Astrocyte of the cerebellum (primary cell): ENCODE measurements around the gene RHNO1.

Experiments used
- DNase-seq: peaks from one replicate; pipeline ENCODE4 v3.0.0-alpha.2; 2011; ENCODE audit warnings: low read depth
- H3K4me3 ChIP-seq: 2 replicates; pipeline ENCODE4 v1.5.1; 2011; ENCODE audit warnings: mild to moderate bottlenecking, low read depth, low read length, moderate library complexity
- in situ Hi-C: cut with HindIII; loops from 2 replicates; pipeline ENCODE4 v1.10.0; 2017; ENCODE audit warnings: low sequenced_read_pairs
- TF ChIP-seq, protein P1 (sequence below): IDR thresholded peaks from 2 replicates; pipeline ENCODE4 v1.5.1; 2012; ENCODE audit warnings: low read length, low read depth, moderate library complexity, mild to moderate bottlenecking; ENCODE audit errors: missing control alignments

The RHNO1 gene

DNA sequence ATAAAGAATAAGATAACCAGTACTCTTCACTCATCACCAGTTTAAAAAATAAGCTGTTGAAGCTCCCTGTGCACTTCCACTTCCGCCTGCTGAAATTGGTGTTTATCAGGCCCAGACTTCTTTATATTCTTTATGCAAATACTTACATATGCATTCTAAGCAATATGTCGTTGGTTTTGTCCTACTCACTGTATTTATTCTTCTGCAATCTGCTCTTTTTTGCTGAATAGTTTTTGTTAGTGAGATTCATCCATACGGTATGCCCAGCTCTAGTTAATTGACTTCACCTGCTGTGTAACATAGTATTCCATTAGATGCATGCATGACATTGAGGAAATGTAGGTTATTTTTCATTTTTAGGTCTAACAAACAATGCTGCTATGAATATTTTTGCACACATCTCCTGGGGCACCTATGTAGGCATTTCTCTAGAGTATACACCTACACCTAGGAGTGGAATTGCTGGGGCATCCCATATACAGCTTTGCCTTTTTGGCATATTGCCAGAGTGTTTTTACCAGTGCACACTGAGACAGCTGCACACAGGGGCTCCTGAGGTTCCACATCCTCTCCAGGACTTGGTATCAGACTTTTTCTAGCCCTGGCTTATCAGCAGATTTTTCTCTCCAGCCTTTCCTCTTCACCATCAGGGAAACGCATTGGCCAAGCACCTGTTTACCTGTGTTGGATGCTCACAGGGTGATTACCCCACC, 41.2 kb upstream of the RHNO1 start:
- in situ Hi-C loops, result no loop called here
- no peak for DNase-seq
- TF ChIP-seq, protein P1, sequence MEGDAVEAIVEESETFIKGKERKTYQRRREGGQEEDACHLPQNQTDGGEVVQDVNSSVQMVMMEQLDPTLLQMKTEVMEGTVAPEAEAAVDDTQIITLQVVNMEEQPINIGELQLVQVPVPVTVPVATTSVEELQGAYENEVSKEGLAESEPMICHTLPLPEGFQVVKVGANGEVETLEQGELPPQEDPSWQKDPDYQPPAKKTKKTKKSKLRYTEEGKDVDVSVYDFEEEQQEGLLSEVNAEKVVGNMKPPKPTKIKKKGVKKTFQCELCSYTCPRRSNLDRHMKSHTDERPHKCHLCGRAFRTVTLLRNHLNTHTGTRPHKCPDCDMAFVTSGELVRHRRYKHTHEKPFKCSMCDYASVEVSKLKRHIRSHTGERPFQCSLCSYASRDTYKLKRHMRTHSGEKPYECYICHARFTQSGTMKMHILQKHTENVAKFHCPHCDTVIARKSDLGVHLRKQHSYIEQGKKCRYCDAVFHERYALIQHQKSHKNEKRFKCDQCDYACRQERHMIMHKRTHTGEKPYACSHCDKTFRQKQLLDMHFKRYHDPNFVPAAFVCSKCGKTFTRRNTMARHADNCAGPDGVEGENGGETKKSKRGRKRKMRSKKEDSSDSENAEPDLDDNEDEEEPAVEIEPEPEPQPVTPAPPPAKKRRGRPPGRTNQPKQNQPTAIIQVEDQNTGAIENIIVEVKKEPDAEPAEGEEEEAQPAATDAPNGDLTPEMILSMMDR, result no peak
- H3K4me3 ChIP-seq, result no peak overlapping the region

DNA sequence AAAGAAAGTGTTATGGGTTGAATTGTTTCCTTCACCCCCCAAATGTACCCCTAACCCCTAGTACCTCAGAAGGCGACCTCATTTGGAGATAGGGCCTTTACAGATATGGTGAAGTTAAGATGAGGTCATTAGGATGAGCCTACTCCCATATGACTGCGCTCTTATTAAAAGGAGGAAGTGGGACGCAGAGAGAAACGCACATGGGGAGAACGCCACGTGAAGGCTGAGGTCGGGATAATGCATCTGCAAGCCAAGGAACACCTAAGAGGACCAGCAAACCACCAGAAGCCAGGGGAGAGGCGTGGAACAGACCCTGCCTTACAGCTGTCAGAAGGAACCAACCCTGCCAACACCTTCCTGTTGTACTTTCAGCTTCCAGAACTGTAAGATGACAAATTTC, 40.4 kb upstream of the RHNO1 start:
- no peak for DNase-seq
- TF ChIP-seq, protein P1, result no peak

DNA sequence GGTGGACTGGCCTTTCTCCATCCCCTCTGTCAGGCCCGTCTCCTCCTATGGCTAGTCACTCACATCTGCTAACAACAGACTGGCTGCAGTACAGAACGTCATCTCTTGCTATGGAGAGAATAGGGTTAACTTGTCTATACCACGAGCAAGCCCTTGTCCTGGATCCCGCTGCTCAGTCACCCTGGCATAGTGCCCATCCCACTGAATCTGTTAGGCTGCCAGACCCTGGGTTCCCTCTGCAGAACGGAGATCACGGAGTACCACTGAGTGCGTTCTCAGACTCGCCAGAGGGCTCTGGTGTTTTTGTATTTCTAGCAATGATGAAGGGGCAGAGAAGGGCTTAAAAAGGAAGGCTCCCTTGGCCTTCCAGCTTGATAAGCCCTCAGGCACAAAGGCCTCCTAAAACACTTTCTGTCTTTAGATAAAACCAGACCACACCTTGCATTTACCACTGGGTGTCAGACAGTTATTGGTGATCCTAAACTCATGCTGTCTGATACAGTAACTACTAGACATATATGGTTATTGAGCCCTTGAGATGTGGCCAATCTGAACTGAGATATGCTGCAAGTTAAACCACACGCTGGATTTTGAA, 35.9 kb upstream of the RHNO1 start:
- TF ChIP-seq, protein P1, result no peak
- in situ Hi-C loops, result no loop called here
- no peak for DNase-seq
- H3K4me3 ChIP-seq, result no peak overlapping the region

More for the DNA sequence above, 40.4 kb upstream of the RHNO1 start:
- H3K4me3 ChIP-seq, result no peak overlapping the region
- in situ Hi-C loops, result no loop called here

DNA sequence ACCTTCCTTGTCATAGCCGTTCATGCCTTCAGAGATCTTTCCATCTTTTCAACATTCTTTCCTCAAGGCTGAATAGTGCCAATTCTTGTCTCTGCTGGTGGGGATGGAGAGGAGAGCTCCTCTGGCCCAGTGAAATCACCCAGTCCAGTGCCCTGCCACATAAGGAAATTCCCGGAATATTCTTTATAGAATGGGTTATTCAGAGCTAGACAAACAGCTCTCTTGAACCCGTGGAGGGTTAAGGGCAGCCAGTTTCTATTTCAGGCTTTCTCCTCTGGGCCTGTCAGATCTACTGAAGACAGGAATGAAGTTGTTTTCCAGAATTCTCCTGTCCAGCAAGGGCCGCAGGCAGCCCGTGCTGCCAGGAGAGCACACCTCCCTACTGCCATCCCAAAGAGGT, 34.1 kb upstream of the RHNO1 start:
- in situ Hi-C loops, result no loop called here
- TF ChIP-seq, protein P1, result no peak
- no peak overlapping the region for H3K4me3 ChIP-seq
- DNase-seq, result no peak

DNA sequence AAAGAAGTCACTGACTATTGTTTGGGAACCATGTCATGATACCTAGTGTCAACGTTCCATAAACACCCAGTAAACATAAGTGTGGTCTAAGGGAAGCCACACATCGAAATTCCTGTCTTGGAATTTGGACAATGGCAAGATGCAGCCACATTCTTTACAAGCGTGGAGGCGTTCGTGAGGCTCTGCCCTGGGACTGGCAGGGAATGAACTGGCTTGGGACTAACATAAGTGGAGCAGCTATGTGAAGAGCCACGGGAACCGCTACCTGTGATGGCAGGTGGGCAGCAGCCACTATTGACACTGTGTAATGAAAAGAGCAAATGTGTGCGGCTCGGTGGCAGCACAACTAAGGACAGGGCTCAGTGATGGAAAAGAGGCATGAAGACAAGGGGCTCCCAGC, 32.2 kb upstream of the RHNO1 start:
- no peak for DNase-seq
- in situ Hi-C loops, result no loop called here
- no peak overlapping the region for H3K4me3 ChIP-seq
- TF ChIP-seq, protein P1, result no peak

DNA sequence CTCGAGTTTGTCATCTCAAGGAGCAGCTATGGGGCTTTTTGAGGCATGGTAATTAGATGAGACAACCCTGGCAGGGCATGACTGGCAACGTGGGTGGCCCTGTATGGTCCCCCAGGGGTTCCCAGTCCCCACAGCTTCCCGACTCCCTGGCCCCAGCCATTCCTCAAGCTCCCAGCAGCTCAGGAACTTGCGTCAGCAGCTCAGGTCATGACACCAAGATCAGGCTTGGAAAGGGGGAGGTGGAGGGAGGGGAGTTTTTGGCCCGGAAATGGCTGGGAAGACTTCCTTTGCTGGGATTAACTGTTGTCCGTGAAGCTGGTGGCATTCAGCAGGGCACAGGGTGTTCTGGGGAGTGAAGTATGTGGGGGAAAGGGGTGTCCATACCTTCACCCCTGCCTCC, 31.7 kb upstream of the RHNO1 start:
- DNase-seq, result no peak
- in situ Hi-C loops, result no loop called here
- H3K4me3 ChIP-seq, result no peak overlapping the region
- TF ChIP-seq, protein P1, result no peak
